GM21737 (cell line): ENCODE measurements around the gene LHB.

Experiments used
- ATAC-seq: cut with Tn5 transposase; IDR thresholded peaks from one replicate; pipeline ENCODE4 v1.9.1; 2021; ENCODE audit warnings: mild to moderate bottlenecking, moderate library complexity; ENCODE audit not compliant: unreplicated experiment

LHB gene

DNA sequence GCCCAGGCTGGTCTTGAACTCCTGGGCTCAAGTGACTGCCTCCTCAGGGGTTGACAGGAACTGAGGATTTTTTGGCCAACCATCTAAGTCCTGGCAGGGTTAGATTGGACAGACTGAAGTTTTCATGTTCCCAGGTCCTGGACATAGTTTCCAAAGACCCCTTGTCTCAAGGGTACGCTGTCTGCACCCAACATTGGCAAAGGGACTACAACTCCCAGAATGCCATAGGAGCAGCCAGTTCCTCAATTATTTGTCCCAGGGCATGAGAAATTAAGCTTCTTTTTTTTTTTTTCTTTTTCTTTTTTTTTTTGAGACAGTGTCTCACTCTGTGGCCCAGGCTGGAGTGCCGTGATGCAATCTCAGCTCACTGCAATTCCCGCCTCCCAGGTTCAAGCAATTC, 30.7 kb downstream of the LHB start:
- no peak for ATAC-seq

DNA sequence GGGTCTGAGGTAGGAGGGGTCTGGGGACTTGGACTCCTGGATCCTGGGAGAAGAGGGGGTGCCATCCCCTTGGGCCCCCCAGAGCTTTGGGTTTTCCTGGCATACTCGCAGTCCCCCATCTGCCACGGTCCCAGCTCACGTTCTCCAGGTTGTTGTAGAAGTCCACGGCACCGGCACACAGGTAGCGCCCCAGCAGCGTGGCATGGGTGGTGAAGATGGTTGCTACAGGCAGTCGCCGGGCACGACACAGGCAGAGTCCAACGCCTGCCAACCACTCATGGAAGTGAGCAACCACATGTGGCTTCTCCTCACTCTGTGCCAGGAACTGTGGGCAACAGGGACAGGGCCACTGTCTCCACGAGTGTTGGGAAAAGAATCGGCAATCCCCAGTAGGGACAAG, 31.2 kb downstream of the LHB start:
- ATAC-seq: no peak

DNA sequence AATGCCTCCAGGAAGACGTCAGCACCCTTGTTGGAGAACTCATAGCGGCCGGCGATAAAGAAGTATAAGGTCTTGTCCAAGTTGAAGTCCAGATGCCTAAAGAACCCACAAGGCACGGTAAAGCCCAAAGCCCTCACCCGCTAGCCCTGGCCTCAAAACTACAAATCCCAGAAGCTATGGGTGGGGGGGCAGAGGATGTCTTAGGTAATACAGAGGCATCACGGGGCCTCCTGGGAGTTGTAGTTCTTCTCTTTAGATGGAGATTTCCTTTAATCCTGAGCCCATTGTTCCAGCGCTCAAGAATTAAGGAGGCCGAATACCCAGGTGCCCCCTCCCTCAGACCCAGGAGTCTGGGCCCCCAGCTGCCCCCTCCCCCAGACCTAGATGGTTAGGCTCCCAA, 34.6 kb downstream of the LHB start:
- no peak for ATAC-seq

- no peak for ATAC-seq
Observed at GRCh38 chr19:48977061-48977460, 39.8 kb downstream of the LHB start.

- ATAC-seq: no peak
Observed at GRCh38 chr19:48975947-48976847, 40.7 kb downstream of the LHB start.

DNA sequence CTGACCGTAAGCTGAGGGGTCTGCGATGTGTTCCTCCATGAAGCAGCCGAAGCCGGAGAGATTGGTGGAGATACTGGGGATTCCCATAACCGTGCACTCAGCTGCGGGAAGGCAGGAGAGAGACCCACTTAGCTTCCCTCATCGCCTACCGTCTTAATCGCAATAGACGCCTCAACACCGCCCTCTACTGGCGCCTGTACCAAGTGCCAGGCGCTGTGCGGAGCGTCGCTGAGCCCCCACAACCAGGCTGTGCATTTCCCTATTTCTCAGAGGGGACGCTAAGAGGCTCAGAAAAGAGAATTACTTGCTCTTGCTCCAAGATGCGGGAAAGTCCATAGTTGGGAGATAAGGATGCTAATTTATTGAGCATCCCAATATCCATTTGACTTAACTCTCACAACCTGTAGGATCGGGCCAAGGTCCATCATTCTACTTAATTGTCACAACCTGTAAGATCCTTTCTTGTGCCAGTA, 45.9 kb downstream of the LHB start:
- ATAC-seq: no peak

DNA sequence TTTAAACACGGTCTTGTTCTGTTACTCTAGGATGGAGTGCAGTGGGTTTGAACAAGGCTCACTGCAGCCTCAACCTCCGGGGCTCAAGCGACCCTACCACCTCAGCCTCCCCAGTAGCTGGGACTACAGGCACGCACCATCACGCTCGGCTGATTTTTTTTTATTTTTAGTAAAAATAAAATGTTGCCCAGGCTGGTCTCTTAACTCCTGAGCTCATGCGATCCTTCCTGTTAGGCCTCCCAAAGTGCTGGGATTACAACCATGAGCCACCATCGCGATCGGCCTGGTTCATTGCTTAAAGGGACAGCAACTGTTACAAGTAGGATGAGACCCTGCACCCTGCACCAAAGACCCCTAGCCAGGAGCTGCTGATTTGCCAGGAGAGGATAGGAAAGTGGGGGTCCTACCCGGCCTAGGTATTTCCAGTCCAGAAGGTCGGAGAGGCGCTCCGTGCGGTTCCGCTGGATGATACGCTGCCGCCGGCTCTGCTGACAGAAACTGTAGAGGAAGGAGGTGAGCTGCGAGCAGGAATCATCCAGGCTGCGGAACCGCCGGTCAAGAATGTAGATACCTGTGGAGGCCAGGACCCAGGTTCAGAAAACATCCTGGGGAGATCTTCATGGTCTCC, 46.6 kb downstream of the LHB start:
- no peak for ATAC-seq

- no peak for ATAC-seq
Observed at GRCh38 chr19:48969276-48970138, 47.4 kb downstream of the LHB start.

DNA sequence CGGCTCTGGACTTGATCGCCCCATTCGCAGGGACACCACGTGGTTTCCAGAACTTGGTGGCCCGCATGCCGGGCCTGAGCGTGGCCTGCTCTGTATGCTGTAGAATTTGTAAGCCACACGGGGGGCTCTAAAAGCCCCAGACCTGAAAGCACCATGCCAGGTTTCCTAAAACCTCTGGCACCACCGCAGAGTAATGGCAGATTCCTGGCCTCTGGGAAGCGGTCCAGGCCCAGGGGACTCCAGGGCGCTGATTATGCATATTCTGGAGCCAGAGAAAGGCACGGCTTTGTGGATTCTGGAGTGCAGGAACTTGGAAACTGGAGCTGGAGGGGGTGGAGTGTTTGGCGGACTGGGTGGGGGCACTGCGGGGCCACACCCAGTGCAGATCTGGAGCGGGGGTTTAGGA, 48.1 kb downstream of the LHB start:
- ATAC-seq: no peak

DNA sequence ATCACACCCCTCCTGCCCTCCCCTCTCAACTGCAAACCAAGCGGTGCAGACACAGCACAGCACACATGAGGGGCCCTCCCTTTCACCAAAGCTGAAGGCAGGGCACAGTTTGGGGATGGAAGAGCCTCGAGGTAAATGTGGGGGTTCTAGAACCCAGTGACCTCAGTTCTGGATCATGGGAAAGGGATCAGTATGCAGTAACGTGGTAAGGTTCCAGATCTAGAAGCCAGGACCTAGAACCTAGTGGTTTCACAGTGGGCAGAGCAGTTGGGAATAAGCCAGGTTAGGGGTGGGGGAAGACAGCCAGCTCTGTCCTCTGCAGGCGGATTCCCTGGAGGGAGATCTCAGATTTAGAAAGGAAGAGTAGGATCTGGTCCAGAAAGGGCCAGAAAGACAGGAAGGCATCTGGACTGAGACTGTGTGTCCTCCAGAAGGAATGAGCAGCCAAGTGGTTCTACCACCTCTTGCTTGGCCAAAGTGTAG, 48.7 kb downstream of the LHB start:
- ATAC-seq: no peak

DNA sequence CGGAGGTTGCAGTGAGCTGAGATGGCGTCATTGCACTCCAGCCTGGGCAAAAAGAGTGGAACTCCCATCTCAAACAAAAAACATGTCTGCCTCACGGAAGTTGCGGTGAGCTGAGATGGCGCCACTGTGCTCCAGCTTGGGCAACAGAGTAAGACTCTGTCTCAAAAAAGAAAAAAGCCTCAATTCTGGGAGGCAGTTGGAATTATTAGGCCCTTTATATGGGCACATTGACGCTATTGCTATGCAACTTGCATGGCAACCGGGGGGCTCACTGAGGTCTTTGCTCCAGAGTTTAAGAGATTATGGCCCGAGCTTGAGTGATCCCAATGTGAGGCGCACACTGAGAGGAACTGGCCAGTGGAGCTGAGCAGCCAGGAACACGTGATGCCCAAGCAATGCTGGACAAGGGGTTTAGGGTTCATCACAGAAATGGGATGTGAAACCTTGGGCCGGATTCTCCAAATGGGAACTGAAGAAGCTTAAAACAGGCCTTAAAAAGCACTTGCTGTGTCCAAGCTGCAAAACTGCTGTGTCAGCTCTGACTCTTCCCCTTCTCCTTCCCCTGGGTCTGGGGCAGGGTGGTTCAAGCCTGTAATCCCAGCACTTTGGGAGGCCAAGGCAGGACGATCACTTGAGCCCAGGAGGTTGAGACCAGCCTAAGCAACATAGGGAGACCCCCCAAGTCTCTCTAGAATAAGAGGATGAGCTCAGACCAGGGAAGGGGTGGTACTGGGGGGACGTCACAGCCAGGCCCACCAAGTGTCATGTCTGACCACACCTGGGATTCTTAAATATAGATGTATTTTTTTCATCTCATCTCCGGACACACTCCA, 49.3 kb downstream of the LHB start:
- no peak for ATAC-seq

DNA sequence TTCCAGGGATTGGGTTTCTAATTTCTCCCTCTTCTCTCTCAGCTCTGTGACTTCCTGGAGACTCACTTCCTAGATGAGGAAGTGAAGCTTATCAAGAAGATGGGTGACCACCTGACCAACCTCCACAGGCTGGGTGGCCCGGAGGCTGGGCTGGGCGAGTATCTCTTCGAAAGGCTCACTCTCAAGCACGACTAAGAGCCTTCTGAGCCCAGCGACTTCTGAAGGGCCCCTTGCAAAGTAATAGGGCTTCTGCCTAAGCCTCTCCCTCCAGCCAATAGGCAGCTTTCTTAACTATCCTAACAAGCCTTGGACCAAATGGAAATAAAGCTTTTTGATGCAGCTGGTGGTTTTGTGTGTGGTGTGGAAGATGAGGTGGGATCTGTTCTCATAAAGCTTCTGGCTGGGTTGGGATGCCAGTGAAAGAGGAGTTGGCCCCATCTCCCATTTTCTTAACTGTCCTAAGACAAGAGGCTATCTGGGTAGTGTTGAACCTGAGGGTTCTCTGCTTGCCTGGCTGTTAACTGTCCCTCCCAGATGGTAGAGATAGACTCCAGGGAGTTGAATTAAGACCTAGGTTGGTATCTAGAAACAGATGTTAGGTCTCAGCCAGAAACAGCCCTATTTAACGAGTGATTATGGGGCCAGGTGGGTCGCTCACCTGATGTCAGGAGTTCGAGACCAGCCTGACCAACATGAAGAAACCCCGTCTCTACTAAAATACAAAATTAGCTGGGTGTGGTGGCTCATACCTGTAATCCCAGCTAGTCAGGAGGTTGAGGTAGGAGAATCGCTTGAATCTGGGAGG, 50.1 kb downstream of the LHB start:
- no peak for ATAC-seq
